GM21723 (cell line): ENCODE results near the gene MANEA.

Experiments used
- ATAC-seq: cut with Tn5 transposase; IDR thresholded peaks from one replicate; pipeline ENCODE4 v1.9.1; 2021; ENCODE audit warnings: mild to moderate bottlenecking, moderate library complexity; ENCODE audit not compliant: unreplicated experiment

MANEA gene

DNA sequence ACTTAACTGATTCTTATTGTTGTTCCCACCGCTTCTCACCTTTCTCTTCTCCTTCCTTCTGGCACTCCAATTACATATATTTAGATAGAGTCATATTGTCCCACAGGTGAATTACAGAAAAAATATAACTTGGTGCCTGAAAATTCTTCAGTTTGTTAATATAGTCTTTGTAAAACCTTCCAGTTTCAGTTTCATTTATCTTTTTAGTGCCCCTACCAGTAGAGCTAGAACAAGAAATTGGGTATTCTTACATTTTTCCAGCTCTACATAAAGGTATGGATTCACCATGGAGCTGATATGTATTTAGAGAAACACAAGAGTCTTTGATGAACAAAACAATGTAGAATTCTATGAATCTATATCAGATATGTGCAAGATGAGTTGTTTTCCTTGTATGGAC lies 10.7 kb downstream of the MANEA start:
- ATAC-seq: no peak

DNA sequence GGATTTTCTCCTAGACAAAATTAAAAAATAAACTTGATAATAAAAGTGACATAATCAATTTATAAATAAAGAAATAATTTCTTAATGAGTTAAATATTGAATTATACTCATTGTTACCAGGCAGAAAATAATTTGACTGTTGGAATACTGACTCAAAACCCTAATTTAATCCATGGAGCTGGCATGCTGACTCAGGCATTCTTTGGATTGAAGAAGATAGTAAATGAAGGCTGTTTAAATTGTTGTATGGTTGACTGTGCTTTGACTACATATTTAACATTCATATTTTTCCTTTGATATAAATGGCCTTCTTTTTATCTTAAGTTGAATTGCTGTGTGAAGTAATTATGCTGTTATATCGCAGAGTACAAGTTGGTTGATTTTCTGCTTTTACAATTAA lies 11.7 kb downstream of the MANEA start:
- ATAC-seq: no peak

DNA sequence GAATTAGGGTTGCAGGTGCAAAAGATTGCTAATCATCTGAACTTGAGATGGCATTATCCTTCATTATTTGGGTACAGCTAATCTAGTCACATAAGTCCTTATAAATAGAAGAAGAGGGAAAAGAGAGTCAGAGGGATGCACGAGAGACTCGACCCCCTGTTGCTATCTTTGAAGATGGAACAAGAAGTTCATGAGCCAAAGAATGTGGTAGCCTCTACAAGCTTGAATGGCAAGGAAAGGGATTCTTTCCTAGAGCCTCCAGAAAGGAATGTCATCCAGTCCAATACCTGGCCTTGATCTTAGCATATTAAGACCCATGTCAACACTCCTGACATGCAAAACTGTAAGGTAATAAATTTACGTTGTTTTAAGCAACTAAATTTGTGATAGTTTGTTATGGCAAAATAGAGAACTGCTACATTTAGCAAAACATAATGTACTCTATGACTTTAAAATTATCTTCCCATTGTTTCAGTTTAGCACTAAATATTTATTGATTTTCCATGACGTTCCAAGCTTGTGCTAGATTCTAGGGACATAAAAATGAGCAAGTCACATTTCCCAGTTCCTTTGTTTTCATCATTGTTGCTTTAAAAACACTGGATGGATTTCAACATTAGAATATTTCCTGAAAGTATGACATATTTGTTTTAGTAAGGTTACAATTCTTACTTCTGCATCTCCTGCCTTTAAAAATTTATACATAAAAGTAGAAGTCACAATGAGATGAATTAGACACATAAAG lies 12.7 kb downstream of the MANEA start:
- no peak for ATAC-seq

DNA sequence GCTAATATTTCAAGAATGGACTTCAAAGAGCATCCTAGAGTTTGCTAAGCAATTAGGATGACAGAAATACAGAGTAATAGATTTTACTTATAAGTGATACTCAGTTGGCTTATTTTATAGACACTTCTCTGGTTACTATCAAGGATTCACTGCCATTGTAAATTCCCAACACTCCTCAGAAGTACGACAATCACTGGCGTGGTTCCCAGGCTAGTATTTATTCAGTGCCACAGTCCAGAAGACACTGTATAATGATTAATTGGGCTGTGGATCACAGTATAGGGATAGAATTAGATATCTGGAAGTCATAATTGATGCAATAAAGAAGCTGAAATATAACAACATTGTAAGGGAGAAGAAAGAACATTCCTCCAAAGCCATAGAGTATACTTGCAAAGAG lies 15.7 kb downstream of the MANEA start:
- no peak for ATAC-seq

DNA sequence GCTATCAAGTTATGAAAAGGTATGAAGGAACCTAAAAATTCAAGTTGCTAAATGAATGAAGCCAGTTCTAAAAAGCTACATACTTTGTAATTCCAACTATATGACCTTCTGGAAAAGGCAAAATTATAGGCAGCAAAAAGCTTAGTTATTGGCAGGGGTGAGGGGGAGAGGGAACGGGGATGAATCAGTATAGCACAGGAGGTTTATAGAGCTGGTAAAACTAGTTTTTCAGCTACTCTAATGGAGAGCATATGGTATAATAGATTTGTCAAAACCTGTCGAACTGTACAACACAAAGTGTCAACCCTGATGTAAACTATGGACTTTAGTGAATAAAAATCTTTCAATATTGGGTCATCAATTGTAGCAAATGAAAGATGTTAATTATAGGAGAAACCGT lies 18.7 kb downstream of the MANEA start:
- ATAC-seq: no peak

DNA sequence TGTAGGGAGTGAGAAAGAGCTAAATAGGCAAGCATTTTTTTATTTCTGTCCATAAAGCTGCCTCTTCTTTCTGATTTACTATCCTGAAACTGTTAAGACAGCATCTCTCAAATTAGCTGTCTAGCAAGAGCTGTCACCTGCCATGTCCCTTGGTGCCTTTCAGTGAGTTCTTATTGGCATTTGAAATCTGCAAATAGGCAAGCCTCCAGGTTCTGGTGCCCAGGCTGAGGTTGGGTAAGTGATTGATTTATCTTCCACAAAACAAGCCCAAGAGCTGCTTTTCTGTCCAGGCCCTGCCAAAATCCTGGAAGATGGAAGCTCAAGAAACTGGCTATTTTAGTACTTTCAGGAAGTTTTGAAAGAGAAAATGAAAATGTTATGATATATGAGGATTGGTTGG lies 22.4 kb downstream of the MANEA start:
- no peak for ATAC-seq

DNA sequence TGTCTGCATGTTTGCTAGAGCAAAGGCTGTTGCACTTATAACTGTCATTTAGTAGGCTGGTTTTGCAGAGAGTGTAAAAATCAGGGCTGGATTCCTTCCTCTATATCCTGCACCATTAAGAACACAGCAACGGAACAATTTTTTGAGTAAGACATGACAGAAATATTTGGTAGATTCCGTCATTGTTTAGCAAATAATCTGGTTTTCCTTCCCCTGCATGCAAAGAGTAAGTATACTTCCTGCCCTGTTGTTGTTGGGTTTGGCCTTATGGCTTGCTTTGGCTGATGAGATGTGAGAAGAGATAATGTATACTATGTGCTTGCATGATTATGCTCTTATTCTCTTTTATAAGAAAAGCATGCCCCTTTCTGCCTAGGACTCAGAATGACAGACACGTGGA lies 23.8 kb downstream of the MANEA start:
- no peak for ATAC-seq

DNA sequence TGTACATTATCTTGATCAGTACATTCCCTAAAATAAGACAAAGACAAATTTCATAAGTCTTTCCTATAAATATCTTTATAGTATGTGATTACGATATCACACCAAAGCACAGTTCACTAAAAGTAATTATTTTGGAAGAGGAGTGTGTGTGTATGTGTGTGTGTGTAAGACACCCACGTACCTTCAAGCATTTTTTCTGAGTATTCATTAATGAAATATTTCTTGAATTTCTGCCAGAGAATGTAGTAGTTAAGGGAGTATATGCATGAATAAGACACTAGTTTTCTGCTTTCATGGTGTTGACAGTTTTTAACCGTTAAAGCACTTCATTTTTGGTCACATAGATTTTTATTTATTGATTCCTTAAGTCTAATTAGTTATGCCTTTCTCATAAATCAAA lies 36.8 kb downstream of the MANEA start:
- no peak for ATAC-seq

DNA sequence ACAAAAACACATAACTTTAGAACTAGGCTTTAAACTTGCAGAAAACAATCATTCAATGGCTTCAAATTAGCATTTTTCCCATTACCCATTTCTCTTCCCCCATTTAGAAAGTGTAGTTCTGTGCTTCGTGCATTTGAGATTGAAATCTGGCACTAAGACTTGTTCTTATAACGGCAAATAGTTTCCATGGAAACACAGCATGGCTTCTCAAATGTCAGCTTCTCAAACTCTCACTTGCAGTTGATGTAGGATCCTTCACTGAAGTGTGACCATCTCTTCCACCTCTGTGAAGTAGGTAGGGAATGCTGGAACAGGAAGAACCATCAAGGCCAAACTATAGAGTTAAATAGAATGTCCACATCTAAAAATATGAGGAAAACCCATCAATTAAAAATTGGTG lies 52.2 kb downstream of the MANEA start:
- no peak for ATAC-seq

DNA sequence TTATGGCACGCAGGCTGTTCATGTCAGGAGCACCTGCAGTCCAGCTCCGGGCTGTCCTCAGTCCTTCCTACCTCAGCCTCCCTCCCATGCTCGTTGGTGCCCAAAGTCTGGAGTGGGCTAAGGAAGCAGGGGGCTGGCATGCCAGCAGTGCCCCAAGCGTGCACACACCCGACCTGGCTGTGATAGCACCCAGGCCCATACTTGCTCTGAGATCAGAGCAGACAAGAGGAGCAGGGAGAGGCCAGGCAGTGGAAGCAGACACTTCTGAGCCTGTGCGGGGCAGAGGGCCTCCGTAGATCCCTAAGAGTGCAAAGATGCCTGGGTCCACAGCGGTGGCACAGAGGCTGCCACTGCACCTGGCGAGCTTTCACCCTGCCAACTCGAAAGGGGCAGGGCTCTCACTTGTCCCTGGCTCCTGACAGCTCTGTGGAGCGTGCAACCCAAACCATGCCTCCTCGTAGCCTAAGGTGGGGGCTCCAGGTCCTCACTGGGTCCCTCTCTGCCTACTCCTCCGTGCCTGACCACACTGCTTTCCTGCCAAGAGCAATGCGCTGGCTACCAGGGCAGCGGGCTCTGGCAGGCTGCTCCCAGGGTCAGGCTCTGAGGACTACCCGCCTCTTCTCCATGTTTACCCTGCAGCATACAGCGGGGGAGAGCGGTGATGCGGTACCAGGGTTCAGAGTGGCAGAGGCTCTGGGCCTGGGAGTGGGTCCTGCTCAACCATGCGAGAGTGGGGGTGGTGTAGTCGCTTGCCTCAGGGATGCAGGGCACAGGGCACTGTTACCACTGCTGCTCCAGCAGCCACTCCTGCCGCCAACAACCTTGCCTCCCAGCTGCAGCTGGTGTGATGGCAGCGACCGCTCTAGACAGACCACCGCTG lies 59.5 kb downstream of the MANEA start:
- no peak for ATAC-seq

DNA sequence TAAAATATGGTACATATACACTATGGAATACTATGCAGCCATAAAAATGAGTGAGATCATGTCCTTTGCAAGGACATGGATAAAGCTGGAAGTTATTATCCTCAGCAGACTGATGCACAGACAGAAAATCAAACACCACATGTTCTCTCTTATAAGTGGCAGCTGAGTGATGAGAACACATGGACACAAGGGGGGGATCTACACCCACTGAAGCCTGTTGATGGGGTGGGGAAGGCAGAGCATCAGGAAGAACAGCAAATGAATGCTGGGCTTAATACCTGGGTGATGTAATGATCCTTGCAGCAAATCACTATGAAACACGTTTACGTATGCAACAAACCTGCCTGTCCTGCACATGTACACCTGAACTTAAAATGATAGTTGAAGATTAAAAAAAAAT lies 71.3 kb downstream of the MANEA start:
- no peak for ATAC-seq

DNA sequence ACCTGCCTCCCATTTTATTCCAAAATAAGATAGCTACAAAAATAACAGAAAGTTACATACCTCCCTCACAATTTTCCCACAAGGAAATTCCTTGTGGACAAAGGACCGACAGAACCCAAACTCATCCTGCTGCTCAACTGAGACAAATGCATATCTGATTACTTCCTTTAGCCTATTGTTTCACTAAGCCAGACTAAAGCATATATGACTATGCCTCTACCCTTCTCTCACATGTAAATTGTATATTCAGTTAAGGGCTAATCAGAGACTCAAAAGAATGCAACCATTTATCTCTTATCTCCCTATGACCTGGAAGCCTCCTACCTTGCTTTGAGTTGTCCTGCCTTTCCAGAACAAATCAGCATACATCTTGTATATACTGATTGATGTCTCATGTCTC lies 72.1 kb downstream of the MANEA start:
- no peak for ATAC-seq

DNA sequence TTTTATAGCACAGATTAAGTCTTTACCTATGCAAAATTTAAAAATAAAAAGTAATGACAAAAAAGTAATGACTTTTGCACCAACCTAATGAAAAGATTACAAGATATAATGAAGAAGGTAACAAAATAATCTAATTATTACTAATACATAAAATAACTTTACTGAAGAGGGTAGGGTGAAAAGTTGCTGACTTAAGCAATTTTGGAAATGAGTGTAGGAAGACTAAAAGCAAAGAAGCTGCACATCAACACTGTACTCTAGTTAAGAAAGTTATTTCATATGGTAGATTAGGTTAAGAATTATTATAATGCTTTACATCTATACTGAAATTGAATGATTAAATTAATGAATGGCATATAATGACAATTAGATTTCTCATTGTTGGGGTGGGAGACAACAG lies 76.8 kb downstream of the MANEA start:
- ATAC-seq: no peak

DNA sequence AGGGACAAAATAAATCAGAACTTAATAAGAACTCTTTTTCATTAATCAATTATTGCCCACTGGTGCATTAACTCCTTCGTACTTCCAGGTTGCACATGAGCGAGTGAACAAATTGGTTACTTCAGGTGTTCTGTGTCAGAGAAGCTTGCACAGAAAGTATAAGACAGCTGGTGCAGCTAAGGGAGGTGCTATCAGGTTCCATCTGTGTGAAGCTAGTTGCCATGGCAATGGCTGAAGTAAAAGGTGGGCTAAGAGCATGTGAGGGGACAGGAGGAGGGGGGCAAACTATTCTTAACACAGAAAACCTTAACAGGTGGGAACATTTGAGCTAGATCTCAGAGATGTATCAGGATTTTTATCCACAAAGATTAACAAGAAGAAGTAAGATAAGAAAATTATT lies 81.6 kb downstream of the MANEA start:
- no peak for ATAC-seq
